SK-N-MC (cell line): Measurements from ENCODE around the gene CPTP.

Experiments used
- DNase-seq: peaks from one replicate; pipeline ENCODE4 v3.0.0-alpha.2; 2011; ENCODE audit warnings: low read depth, low spot score
- H3K27ac ChIP-seq: fragments of 200-600 bp; sonication (generic); 2 replicates; pipeline ENCODE4 v1.5.1; 2016; ENCODE audit warnings: mixed run types
- H3K36me3 ChIP-seq: fragments of 200-600 bp; sonication (generic); 2 replicates; pipeline ENCODE4 v1.6.1; 2017; ENCODE audit warnings: antibody characterized with exemption, low read length, mixed read lengths; ENCODE audit not compliant: insufficient read depth
- H3K4me3 ChIP-seq: fragments of 200-600 bp; sonication (generic); 2 replicates; pipeline ENCODE4 v1.5.1; 2016
- H3K9ac ChIP-seq: fragments of 200-600 bp; sonication (generic); 2 replicates; pipeline ENCODE4 v1.8.0; 2017; ENCODE audit warnings: mixed run types, mixed read lengths; ENCODE audit not compliant: insufficient read length
- H3K9me3 ChIP-seq: fragments of 200-600 bp; sonication (generic); 2 replicates; pipeline ENCODE4 v1.6.1; 2017; ENCODE audit warnings: low read depth, mild to moderate bottlenecking, antibody characterized with exemption, low read length, moderate library complexity, mixed read lengths
- EZH2 ChIP-seq: fragments of 200-600 bp; sonication (generic); IDR thresholded peaks from one replicate; pipeline ENCODE4 v1.6.1; 2017; ENCODE audit warnings: antibody characterized with exemption
- FOXP2 ChIP-seq: optimal IDR thresholded peaks from 2 replicates; pipeline ENCODE3; 2011; ENCODE audit warnings: mild to moderate bottlenecking, moderate library complexity; ENCODE audit not compliant: insufficient read depth; ENCODE audit errors: extremely low read length, control extremely low read depth
- POLR2AphosphoS5 ChIP-seq: IDR thresholded peaks from 2 replicates; pipeline ENCODE4 v1.6.1; 2012; ENCODE audit warnings: mild to moderate bottlenecking, low read depth, low read length, borderline replicate concordance

CPTP gene

DNA sequence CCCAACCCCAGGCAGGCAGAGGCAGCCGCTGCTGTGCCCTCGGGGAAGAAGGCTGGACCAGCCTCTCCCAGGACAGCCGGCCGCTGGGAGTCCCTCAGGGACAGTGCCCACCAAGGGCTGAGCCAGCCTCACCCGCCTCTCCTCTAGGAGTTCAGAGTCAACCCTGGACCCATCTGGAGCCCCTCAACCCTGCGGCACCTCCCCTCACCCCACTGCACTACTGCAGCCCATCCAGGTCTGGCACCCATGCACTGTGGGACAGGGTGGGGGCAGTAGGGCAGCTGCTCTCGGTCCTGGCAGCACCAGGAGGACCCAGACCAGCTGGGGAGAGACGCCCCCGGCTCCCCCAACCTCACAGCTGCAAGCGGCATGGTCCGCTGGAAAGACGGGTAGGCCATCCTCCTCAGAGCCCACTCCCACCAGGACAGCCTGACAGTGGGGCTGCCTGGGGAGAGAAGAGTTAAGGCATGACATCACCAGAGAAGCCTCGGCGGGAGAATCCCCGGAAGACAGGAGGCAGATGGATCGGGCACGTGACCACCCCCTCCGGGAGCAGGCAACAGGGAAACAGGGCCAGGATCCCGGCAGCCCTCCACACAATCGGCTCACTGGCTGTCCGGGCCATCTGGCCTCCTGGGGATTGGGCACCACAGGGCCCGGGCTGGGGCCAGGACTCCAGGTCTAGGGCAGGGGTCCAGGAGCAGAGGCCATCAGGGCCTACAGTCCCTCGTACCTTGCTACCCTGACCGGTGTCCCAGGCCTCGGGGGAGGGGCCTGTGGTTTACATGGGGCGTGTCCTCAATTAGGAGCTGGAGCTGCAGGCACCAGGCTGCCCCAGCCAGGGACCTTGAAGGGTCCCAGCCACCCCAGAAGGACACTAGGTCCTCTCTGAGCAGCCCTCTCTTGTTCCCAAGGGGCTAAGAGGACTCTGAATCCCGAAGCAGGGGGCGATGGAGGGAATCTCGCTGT lies 20.0 kb upstream of the CPTP start:
- no peaks in the 10 kb centered on the region for H3K9me3 ChIP-seq
- no peaks in the 10 kb centered on the region for H3K36me3 ChIP-seq
- peak; percentile 61 for DNase-seq
- peak overlapping the region; percentile 85 for H3K4me3 ChIP-seq
- peak overlapping the region; percentile 80 for H3K27ac ChIP-seq
- peak overlapping the region; percentile 66 for H3K9ac ChIP-seq
- TF ChIP-seq POLR2AphosphoS5 (peak; percentile 62; the same call in 1 of the 2 replicates), EZH2 (no peak)

DNA sequence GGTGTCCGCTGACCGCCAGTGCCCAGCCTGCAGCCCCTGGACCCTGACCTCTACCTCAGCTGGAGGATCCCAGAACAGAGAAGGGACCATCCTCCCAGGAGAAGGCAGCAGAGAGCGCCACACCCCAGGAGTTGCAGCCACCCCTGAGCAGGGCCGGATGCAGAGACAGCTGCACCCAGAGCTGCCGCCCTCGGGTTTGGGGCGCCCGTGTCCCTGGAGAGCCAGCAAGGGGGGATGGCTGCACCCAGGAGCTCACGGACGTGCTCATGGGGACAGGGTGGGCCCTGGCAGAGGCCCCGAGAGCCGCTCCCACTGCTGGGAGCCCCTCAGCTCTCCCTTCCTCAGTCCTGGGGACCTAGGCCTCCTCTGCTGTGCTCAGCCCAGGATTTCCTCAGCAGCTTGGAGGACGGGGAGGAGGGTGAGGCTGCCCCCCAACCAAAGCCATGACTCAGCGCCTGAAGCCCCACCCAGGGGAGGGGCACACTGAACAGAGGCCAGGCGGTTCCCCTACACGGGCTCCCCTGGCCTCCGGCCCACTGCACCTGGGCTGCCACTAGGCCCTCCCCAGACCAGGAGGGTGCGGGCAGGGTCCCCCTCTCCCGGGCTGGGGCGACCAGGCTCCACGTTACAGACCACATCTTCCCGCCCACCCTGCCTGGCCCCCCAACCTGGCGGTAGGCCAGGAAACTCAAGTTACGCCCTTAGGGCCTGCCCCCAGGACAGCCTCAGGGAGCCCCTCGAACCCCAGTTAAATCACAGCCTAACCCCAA lies 19.1 kb upstream of the CPTP start:
- Histone ChIP-seq H3K9me3 (no peaks in the 10 kb centered on the region), H3K4me3 (peak overlapping the region; percentile 85), H3K27ac (peak overlapping the region; percentile 80), H3K9ac (peak overlapping the region; percentile 66), H3K36me3 (no peaks in the 10 kb centered on the region; the same call in 1 of the 2 replicates)
- TF ChIP-seq POLR2AphosphoS5 (peak; percentile 38; the same call in 1 of the 2 replicates), EZH2 (no peak)
- DNase-seq: no peak

DNA sequence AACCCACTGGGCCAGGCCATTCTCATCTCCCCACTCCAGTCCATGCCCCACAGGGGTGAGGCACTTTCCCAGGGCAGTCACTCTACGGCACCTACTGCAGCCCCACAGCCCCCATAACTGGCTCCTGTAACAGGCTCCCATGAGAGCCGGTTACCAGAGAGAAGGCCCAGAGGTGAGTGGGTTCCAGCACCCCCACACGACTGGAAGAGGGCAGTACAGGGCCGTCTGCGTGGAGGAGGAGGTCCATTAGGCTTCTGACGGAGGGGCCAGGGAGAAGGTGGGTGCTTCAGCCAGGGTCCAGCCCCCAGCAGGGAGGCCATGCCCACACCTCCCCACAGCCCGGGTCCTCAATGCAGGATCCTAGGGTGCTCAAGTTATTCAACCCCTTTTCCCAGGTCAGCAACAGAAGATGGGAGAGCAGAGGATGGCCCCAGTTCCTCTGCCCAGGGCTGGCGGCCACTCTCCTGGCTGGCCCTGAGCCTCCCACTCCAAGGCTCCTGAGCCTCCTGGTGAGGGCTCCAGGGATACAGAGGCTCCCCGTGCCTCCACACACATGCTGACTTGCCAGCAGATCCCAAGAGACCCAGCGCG lies 18.4 kb upstream of the CPTP start:
- Histone ChIP-seq H3K9me3 (no peaks in the 10 kb centered on the region), H3K4me3 (peak overlapping the region; percentile 85), H3K9ac (peak overlapping the region; percentile 66), H3K27ac (peak overlapping the region; percentile 80), H3K36me3 (peaks cover 4% of the 10 kb centered on the region; the same call in 1 of the 2 replicates)
- TF ChIP-seq EZH2 (no peak), POLR2AphosphoS5 (no peak), FOXP2 (no peak)
- DNase-seq: no peak

DNA sequence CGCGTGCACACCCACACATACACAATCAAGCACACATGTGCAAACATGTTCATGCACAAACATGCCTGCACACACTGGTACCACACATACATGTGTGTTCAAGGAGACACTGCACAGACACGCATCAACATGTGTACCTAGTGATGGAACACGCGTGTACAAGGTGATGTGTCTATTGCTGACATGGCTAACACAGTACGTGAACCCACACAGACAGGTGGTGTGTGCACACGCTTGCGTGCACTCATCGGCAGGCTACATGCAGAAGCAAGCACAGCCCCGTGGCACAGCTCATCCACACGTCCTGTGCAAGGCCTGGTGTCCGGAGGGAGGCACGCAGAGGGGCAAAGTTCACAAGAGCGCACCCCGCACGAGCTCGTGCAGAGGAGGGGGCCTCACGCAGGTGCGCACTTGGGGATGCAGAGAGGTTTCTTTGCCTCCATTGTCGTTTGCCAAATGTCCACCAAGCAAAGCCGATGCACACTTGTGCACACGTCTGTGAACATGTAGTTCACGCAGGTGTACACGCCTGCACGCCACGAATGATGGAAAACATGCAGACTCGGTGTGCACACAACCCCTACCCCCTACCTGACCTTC lies 17.8 kb upstream of the CPTP start:
- Histone ChIP-seq H3K27ac (no peak overlapping the region; the same call in 1 of the 2 replicates), H3K4me3 (peak overlapping the region; percentile 85), H3K9ac (peak overlapping the region; percentile 75), H3K36me3 (peaks cover 10% of the 10 kb centered on the region; the same call in 1 of the 2 replicates), H3K9me3 (no peaks in the 10 kb centered on the region)
- no peak for DNase-seq
- no peak for TF ChIP-seq EZH2
- no peak for TF ChIP-seq FOXP2
- no peak for TF ChIP-seq POLR2AphosphoS5

DNA sequence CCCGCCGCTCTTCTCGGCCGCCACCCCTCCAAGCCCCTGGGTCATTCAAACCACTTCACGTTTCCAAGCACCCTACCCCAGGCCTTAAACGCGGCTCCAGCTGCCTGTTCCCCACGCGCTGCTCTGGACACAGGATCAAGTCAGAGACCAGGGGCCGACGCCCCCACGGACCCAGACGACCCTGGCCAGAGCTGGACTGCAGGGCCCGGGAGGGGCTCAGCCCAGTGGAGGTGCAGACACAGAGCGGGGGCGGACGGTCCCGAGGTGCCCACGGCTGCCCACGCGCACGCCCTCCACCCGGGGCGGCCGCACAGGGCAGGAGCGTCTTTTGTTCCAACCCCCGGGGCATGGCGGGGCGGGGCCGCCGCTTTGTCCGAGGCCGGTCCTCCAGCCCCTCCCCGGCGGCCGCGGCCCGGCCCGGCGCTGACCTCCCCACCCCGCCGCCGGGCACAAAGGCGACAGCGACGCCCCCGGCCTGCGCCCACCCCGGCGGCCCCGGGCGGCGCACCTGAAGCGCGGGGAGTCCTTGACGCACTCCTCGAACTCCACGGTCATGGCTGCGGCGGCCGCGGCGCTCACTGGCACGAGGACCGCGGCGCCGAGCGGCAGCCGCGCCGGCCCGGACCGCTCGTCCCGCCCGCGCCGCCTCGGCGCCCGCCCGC lies 17.2 kb upstream of the CPTP start:
- peak overlapping the region; percentile 62; the same call in 1 of the 2 replicates for H3K27ac ChIP-seq
- TF ChIP-seq FOXP2 (no peak), POLR2AphosphoS5 (no peak), EZH2 (no peak)
- no peak for DNase-seq
- H3K4me3 ChIP-seq: peak overlapping the region; percentile 85
- H3K36me3 ChIP-seq: peaks cover 13% of the 10 kb centered on the region; the same call in 1 of the 2 replicates
- peak overlapping the region; percentile 75 for H3K9ac ChIP-seq
- H3K9me3 ChIP-seq: no peaks in the 10 kb centered on the region

DNA sequence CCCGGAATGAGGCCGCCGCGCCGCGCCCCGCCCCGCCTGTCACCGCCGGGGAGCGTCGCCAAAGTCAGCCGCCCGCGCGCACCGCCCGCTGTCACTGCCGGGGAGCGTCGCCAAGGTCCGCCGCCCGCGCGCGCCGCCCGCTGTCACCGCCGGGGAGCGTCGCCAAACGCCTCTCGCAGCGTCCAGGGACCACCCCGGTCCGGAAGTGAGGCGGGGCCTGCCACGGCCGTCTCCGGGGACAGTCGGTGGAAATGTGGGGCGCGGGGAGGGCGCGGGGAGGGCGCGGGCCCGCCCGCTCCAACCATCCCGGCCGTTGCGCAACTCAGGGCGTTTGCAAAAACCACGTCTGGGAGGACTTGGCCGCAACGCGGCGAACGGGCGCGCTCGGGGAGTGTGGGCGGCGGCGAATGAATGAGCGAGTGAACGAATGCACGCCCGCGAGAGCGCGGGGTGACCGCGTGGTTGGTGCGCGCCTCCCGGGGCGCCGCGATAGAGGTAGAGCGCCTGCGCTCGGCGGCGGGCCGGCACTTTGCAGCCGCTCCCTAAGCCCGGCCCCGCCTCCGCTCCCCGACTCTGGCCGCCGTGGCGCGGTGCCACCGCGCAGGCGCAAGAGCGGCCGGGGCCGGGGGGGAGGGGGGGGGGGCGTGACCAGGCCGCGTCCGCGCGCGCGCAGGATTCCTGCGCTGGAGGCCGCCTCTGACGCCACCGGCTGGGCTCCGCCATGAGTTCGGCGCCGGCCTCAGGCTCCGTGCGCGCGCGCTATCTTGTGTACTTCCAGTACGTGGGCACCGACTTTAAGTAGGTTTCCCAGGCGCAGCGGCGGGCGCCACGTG lies 16.5 kb upstream of the CPTP start, which contains the start of the genes ACAP3 and PUSL1:
Gene ACAP3, minus strand, starts transcription at position 8 of the 833 bp plus-strand sequence. CDS start 115 bp downstream, outside the sequence.
Gene PUSL1, plus strand, starts transcription at position 675 of the 833 bp plus-strand sequence. Its CDS starts 47 bp downstream, at position 722.
- Histone ChIP-seq H3K9me3 (no peaks in the 10 kb centered on the region), H3K4me3 (peak within 1 kb of the TSS; percentile 85), H3K9ac (peak within 1 kb of the TSS; percentile 79), H3K27ac (peak within 1 kb of the TSS; percentile 91), H3K36me3 (peaks cover 20% of the 10 kb centered on the region; the same call in 1 of the 2 replicates)
- DNase-seq: peak; percentile 65
- TF ChIP-seq EZH2 (no peak), POLR2AphosphoS5 (peak; percentile 76; the same call in 1 of the 2 replicates), FOXP2 (no peak)
